Measurements from ENCODE around the gene ZNF800.

Gene ZNF800

GRCh38 chr7:127390186-127390816 is 2.2 kb downstream of the ZNF800 start:
- no peak for DNase-seq

GRCh38 chr7:127389321-127389720 is 3.2 kb downstream of the ZNF800 start:
- no peak for DNase-seq

- DNase-seq: no peak
Measured at GRCh38 chr7:127387974-127388373, 4.5 kb downstream of the ZNF800 start.

GRCh38 chr7:127383123-127383835 is 9.2 kb downstream of the ZNF800 start:
- DNase-seq: no peak

GRCh38 chr7:127382301-127383085 is 10.0 kb downstream of the ZNF800 start:
- DNase-seq: no peak

GRCh38 chr7:127380479-127380878 is 12.0 kb downstream of the ZNF800 start:
- no peak for DNase-seq

- no peak for DNase-seq
Measured at GRCh38 chr7:127379642-127380041, 12.9 kb downstream of the ZNF800 start.

- no peak for DNase-seq
Measured at GRCh38 chr7:127378537-127378936, 14.0 kb downstream of the ZNF800 start.

- DNase-seq: no peak
Measured at GRCh38 chr7:127377425-127377824, 15.1 kb downstream of the ZNF800 start.

- DNase-seq: no peak
Measured at GRCh38 chr7:127375631-127376030, 16.9 kb downstream of the ZNF800 start.

GRCh38 chr7:127367679-127368078 is 24.8 kb downstream of the ZNF800 start:
- DNase-seq: no peak

GRCh38 chr7:127366680-127367079 is 25.8 kb downstream of the ZNF800 start:
- no peak for DNase-seq

GRCh38 chr7:127365957-127366315 is 26.6 kb downstream of the ZNF800 start:
- DNase-seq: no peak

- DNase-seq: no peak
Measured at GRCh38 chr7:127365164-127365956, 27.1 kb downstream of the ZNF800 start.

GRCh38 chr7:127362364-127363027 is 30.0 kb downstream of the ZNF800 start:
- DNase-seq: no peak

GRCh38 chr7:127361736-127362135 is 30.8 kb downstream of the ZNF800 start:
- DNase-seq: no peak

- DNase-seq: no peak
Measured at GRCh38 chr7:127359011-127359410, 33.5 kb downstream of the ZNF800 start.

- no peak for DNase-seq
Measured at GRCh38 chr7:127353897-127354296, 38.6 kb downstream of the ZNF800 start.

GRCh38 chr7:127350586-127350985 is 41.9 kb downstream of the ZNF800 start:
- DNase-seq: no peak

- no peak for DNase-seq
Measured at GRCh38 chr7:127349881-127350280, 42.6 kb downstream of the ZNF800 start.

- no peak for DNase-seq
Measured at GRCh38 chr7:127348247-127348631, 44.3 kb downstream of the ZNF800 start.

- DNase-seq: peak; percentile 73
Measured at GRCh38 chr7:127347567-127348246, 44.8 kb downstream of the ZNF800 start.
